Measurements from ENCODE around the gene TNRC6A.
"Not testable (repeated sequence)": the region's sequence is repeated elsewhere in the genome, so short reads cannot be mapped to it uniquely, and the experiment has no call there.

The TNRC6A gene

GRCh38 chr16:24700549-24701392 is 28.7 kb upstream of the TNRC6A start:
- no peak overlapping the region for H3K4me3 ChIP-seq (ENCODE audit: low read depth, low read length)
- no peak for DNase-seq (ENCODE audit: low read depth)
- TF ChIP-seq, protein P1, sequence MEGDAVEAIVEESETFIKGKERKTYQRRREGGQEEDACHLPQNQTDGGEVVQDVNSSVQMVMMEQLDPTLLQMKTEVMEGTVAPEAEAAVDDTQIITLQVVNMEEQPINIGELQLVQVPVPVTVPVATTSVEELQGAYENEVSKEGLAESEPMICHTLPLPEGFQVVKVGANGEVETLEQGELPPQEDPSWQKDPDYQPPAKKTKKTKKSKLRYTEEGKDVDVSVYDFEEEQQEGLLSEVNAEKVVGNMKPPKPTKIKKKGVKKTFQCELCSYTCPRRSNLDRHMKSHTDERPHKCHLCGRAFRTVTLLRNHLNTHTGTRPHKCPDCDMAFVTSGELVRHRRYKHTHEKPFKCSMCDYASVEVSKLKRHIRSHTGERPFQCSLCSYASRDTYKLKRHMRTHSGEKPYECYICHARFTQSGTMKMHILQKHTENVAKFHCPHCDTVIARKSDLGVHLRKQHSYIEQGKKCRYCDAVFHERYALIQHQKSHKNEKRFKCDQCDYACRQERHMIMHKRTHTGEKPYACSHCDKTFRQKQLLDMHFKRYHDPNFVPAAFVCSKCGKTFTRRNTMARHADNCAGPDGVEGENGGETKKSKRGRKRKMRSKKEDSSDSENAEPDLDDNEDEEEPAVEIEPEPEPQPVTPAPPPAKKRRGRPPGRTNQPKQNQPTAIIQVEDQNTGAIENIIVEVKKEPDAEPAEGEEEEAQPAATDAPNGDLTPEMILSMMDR (IDR thresholded peaks at IDR 0.05; ENCODE audit: low read depth, low read length, missing control alignments) = no peak

DNA sequence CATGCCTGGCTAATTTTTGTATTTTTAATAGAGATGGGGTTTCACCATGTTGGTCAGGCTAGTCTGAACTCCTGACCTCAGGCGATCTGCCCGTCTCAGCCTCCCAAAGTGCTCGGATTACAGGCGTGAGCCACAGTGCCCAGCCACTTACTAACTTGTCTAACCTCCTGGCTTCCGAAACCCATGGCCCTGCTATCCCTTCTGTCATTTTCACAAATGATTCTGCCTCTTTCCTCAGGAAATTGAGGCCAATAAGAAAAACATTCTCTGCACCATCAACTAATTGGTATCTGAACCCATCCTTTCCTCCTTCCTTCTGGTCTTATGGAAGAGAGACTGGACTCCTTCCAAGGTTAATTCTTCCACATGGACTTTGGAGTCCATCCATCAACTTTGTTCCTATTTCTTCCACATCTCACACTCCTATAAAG is 27.9 kb upstream of the TNRC6A start:
- TF ChIP-seq, protein P1 (IDR thresholded peaks at IDR 0.05; ENCODE audit: low read depth, low read length, missing control alignments) = no peak
- no peak for DNase-seq (ENCODE audit: low read depth)
- H3K4me3 ChIP-seq (ENCODE audit: low read depth, low read length) = no peak overlapping the region

DNA sequence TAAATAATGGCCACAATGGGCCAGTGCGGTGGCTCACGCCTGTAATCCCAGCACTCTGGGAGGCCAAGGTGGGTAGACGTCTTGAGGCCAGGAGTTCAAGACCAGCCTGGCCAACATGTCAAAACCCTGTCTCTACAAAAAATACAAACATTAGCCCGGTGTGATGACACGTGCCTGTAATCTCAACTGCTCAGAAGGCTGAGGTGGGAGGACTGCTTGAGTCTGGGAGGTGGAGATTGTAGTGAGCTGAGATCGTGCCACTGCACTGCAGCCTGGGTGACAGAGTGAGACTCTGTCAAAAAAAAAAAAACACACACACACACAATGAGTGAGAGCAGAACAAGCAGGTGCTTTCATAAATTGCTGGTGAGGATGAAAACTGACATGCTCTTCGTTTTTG is 21.7 kb upstream of the TNRC6A start:
- DNase-seq (ENCODE audit: low read depth); H3K4me3 ChIP-seq (ENCODE audit: low read depth, low read length): not testable (repeated sequence)

DNA sequence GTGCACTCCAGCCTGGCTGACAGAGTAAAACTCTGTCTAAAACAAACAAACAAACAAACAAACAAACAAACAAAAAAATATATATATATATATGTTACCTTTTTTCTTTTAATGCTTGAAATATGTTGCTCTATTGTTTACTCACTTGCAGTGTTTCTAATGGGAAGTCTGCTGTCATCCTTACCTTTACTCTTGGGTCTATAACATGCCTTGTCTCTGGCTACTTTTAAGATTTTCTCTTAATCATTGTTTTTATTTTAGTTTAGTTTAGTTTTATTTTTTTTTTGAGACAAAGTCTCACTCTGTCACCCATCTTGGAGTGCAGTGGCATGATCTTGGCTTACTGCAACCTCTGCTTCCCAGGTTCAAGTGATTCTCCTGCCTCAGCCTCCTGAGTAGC is 16.1 kb upstream of the TNRC6A start:
- TF ChIP-seq, protein P1 (IDR thresholded peaks at IDR 0.05; ENCODE audit: low read depth, low read length, missing control alignments) = no peak

DNA sequence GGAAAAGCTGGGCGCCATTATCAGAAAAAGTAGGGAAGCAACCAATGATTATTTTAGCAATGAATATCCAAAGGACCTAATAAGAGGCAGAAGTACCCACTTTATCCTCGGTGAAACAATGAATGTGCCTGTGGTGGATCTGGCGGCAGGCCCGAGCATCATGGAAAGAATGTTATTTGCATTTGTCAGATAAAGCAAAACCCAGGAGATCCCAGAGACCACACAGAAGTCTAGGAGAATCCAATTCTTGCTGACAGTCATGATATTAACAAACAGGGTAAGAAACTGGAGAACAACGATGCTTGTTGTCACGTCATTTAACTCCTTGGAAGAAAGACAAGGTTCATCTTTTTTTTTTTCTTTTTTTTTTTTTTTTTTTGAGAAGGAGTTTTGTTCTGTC is 12.0 kb upstream of the TNRC6A start:
- no peak for DNase-seq (ENCODE audit: low read depth)
- H3K4me3 ChIP-seq (ENCODE audit: low read depth, low read length) = no peak overlapping the region
- TF ChIP-seq, protein P1 (IDR thresholded peaks at IDR 0.05; ENCODE audit: low read depth, low read length, missing control alignments) = no peak

More for the DNA sequence above, 16.1 kb upstream of the TNRC6A start:
- no peak for DNase-seq (ENCODE audit: low read depth)
- no peak overlapping the region for H3K4me3 ChIP-seq (ENCODE audit: low read depth, low read length)

GRCh38 chr16:24718967-24719521 is 10.4 kb upstream of the TNRC6A start:
- DNase-seq (ENCODE audit: low read depth) = no peak
- TF ChIP-seq, protein P1 (IDR thresholded peaks at IDR 0.05; ENCODE audit: low read depth, low read length, missing control alignments) = no peak
- no peak overlapping the region for H3K4me3 ChIP-seq (ENCODE audit: low read depth, low read length)

DNA sequence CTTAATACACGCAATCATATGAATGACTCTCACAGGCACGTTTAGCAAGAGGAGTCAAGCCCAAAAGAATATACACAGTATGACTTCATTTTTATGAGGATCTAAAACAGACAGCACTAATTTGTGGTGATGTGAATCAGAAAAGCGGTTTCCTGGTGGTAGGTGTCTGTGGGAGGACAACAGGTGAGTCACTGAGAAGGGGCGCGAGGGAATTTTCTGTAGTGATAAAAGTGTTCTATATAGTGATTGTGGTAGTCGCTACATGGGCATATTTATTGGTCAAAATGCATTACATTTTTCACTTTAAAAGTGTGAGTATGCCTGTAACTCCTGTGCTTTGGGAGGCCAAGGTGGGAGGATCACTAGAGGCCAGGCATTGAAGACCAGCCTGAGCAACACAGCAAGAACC is 7.6 kb upstream of the TNRC6A start:
- no peak for DNase-seq (ENCODE audit: low read depth)
- no peak overlapping the region for H3K4me3 ChIP-seq (ENCODE audit: low read depth, low read length)
- TF ChIP-seq, protein P1 (IDR thresholded peaks at IDR 0.05; ENCODE audit: low read depth, low read length, missing control alignments) = no peak

Data from GM12864 (cell line).